Retinal pigment epithelial cell (primary cell): Measurements from ENCODE around the gene ODF2L.

Experiments
- DNase-seq: peaks from one replicate; pipeline ENCODE4 v3.0.0-alpha.2; 2010; ENCODE audit warnings: low read depth
- H3K4me3 ChIP-seq: 2 replicates; pipeline ENCODE4 v1.5.1; 2011; ENCODE audit warnings: mild to moderate bottlenecking, low read length, control low read depth, moderate library complexity
- TF ChIP-seq, protein P1 (sequence below): conservative IDR thresholded peaks from 2 replicates; pipeline ENCODE4 v1.5.1; 2011; ENCODE audit warnings: low read depth, low read length, control low read depth, inconsistent platforms

Gene ODF2L

DNA sequence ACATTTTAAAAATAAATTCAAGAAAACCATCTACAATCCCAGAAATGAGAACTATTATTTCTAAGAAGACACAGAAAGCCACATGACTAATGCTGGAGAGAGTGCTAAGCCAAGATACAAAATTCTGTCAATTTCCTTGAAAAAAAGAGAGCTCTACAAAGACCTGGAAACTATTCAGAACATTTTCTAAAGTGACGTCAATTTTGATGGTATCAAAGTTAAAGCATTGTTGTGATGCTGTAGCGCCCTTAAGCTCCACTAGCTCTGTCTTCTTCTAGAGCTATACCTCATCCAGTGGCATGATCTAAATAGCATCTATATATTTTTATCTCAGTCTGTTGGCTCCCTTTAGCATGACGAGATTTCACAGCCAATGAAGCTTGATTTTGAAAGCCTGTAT lies 73.9 kb downstream of the ODF2L start:
- no peak overlapping the region for H3K4me3 ChIP-seq
- DNase-seq = no peak
- TF ChIP-seq, protein P1, sequence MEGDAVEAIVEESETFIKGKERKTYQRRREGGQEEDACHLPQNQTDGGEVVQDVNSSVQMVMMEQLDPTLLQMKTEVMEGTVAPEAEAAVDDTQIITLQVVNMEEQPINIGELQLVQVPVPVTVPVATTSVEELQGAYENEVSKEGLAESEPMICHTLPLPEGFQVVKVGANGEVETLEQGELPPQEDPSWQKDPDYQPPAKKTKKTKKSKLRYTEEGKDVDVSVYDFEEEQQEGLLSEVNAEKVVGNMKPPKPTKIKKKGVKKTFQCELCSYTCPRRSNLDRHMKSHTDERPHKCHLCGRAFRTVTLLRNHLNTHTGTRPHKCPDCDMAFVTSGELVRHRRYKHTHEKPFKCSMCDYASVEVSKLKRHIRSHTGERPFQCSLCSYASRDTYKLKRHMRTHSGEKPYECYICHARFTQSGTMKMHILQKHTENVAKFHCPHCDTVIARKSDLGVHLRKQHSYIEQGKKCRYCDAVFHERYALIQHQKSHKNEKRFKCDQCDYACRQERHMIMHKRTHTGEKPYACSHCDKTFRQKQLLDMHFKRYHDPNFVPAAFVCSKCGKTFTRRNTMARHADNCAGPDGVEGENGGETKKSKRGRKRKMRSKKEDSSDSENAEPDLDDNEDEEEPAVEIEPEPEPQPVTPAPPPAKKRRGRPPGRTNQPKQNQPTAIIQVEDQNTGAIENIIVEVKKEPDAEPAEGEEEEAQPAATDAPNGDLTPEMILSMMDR = no peak

DNA sequence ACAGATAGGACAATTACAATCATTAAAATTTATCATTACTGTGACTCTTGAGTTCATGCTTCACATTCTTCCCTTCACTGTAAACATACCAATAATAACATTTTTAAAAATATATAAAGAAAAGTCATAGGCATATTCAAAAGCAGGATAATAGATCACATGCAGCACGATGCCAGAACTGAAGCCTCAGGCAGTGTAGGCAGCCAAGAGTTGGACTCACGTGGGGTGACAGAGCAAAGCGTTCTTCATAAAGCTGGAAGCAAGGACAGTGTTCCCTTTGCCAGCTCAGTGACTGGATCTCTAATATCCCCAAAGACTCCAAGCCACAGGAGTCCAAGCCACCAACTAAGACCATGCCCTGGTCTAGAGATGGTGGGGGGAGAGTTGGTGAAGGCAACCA lies 77.7 kb downstream of the ODF2L start:
- TF ChIP-seq, protein P1 = no peak
- no peak for DNase-seq
- H3K4me3 ChIP-seq = no peak overlapping the region

DNA sequence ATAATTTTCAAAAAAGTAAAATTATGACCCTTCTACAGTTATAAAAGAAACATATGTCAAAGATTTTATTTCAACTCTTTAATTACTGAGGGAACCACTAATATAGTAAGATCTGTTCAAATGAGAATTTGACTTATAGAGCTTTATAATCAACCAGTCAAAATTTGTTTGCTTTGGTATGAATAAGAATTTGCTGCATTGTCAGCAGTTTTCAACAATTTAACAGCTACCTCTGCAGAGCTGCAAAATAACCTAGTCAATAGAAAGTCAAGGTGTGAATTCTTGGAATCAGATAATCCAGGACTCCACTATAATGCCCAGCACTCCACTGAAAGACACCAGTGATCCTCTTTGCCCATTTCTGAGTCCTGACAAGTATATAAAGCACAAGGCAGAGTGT lies 78.2 kb downstream of the ODF2L start:
- no peak for DNase-seq
- no peak overlapping the region for H3K4me3 ChIP-seq
- TF ChIP-seq, protein P1 = no peak

DNA sequence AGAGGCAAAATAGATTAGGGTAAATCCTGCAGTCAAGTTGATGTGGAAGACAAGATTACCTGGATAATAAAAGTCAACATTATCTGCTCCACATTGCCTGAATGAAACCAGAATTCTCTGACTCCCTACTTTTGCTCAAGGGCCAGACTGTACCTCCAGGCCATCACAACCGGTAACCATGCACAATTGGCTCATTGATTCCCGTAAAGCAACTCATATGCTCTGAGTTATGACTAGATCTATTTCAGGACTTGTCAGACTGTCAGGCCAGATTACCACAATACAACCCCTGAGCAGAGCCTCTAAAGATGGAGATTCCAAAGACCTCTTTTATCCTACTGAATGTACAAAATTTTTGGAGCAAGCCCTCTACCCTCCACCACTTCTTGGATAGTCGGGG lies 90.4 kb downstream of the ODF2L start:
- no peak for DNase-seq
- TF ChIP-seq, protein P1 = no peak
- no peak overlapping the region for H3K4me3 ChIP-seq

DNA sequence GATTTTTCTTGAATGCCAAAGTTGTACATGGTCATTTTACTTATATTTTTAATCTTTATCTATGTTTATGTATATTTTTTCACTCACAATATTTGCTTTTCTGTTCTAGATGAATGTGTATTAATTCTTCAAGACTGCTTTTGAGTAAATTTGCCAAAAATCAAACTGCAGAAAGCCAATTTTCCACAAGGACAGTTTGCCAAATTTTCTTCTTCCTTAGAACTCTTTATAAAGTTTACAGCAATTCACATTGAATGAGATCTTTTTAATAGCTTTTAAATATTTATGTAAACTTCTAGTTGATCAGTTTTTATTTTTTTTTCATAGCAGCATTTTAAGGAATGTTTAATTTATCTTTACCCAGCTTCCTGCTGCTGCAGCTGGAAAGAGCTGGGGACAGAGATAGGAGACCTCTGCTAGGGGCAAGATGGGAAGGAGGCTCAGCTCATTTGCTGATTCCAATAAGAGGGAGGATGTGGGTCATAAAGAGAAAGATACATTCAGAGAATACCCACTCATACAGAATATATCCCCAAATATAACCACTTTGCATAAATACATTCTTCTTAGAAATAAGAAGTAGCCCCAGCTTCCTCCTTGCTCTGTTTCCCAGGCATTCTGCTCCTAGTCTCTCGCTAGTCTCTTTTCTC lies 93.0 kb downstream of the ODF2L start:
- DNase-seq = no peak
- TF ChIP-seq, protein P1 = no peak

More for the DNA sequence above, 93.0 kb downstream of the ODF2L start:
- H3K4me3 ChIP-seq = no peak overlapping the region
